A549 treated with CORT108297 at 1 μM for 4 hours (cell line): Measurements from ENCODE around the gene RALGAPA1. TPM values are rescaled to one million over a fixed set of nuclear protein-coding genes. Genes with fewer than 3 reads are reported as not detected.

Experiments used
- total RNA-seq: library from RNA; stranded (reverse); fragments of 200-300 nt; extraction: Qiagen RNA extraction; gene quantifications from 5 replicates; pipeline ENCODE4 v1.2.3, GENCODE V29; 2022

Gene RALGAPA1
- 6.3 to 11.5 TPM (median 7.1 TPM) in 5 replicates for total RNA-seq

GRCh38 chr14:35808638-35809563, at the start of gene RALGAPA1:
RALGAPA1 (minus strand) TSS chr14:35809295; CDS start chr14:35808835, 460 bp downstream.

DNA sequence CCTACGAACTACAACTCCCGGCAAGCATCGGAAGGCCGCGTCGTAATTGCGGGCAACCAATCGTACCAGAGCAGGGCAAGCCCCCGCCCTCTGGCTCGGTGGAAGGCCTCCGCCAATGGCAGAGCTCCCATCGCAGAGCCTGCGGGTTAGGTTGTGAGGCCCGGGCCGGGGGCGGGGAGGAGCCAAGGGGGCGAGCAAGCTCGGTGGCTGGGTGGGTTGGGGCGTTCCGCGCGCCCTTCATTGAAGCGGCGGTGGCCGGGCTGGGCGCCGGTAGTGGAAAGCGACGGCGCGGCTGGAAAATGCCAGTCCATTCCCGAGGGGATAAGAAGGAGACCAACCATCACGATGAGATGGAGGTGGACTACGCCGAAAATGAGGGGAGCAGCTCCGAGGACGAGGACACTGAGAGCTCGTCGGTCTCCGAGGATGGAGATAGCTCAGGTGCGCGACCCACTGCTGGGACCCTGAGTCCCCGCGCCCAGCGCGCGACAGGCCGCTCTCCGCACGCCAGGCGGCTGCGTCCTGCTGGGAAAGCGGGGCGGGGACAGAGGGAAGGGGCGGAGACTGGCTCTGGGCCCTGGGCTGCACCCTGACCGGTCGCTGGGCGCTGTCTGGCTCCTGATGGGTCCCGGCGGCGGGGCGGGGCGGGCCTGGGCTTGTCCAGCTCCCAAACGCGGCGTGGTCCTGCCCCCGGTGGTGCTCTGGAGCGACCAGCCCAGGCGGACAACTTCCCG, 17.3 kb upstream of the RALGAPA1 start, which contains the start of gene BRMS1L:
Gene BRMS1L (plus strand): TSS at position 121 of the 734 bp plus-strand sequence. CDS start 179 bp downstream, at position 300.

DNA sequence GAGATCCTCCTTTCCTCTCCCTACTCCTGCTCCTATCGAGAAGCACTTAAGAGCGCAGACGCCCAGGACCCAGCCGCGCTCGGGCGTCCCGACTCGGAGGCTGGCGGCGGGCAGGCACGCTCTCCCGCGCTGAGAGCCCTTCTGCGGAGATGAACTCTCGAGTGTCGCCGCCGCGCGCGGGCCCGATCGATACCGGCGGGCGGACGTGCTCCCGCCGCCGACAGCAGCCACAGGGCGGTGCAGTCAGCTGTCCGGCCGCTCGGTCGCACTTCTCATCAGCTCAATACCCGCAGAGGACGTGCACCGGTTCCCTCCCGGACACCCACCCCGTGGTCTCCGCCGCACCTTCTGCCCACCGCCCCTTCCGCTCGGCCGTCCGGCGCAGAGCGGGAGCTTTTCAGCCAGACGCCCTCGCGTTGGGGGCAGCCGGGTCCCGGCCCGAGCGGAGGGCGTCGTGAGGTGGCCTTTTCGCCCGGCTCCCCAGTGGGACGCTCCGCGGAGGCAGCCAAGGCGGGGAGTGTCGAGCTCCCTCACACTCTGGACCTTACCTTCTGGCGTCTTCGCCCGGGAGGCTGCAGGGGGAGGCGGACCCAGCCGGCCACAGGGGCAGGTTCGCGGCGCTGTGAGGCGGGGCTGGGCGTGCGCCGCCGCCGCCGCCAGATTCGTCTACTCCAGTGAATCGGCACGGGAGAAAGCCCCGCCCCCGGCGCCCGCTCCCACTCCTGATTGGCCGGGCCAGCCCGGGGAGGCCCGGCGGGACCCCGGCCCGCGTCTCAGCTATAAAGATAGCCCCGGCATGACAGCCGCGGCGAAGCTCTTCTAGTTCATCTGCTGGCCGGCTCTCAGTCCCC, 275.5 kb downstream of the RALGAPA1 start, which contains the start of gene INSM2:
Gene INSM2 (plus strand): TSS at position 808 of the 851 bp plus-strand sequence. CDS start 89 bp downstream, outside the sequence.

Other genes with a start within 250 kb of the RALGAPA1 start
- gene BRMS1L, start 17.0 kb upstream of the RALGAPA1 start, total RNA-seq: 11.0 to 16.3 TPM (median 12.2 TPM) in 5 replicates